HCT116 (cell line): Measurements from ENCODE around the gene WDR76. TPM values are rescaled to one million over a fixed set of nuclear protein-coding genes. Genes with fewer than 3 reads are reported as not detected.

Source experiments
- ATAC-seq: fragments of 200-7000 bp; cut with Tn5 transposase; 2 replicates; pipeline ENCODE4 v1.9.1; 2020; ENCODE audit warnings: mild to moderate bottlenecking, moderate library complexity
- BruUV-seq: library from RNA; stranded (reverse); fragments of 400-500 nt; replicated peaks from 2 replicates; lab custom pipeline; 2021; lab: Mats Ljungman, UMichigan
- CTCF ChIA-PET: fragments of 300-600 bp; sonication (Branson Sonifier 250); formaldehyde crosslinking; loops from one replicate; lab custom pipeline; 2021; ENCODE audit warnings: antibody characterized with exemption; lab: Charles Lee
- POLR2A ChIA-PET: fragments of 300-600, 350-600 bp; sonication (Branson Sonifier 250); formaldehyde crosslinking; loops from one replicate; lab custom pipeline; 2021; ENCODE audit warnings: antibody characterized with exemption; lab: Charles Lee
- RAD21 ChIA-PET, 2 experiments: fragments of 300-600 bp; sonication (Branson Sonifier 250); formaldehyde crosslinking; loops; one replicate each; lab custom pipeline; 2023; ENCODE audit warnings: low total read pairs in 2 of 2; ENCODE audit not compliant: uncharacterized antibody in 2 of 2, unreplicated experiment in 2 of 2, low non-redundant PET in 1 of 2; lab: Charles Lee
- DNase-seq: peaks from one replicate; pipeline ENCODE4 v3.0.0-alpha.2; 2010; ENCODE audit warnings: low read depth, low spot score
- H2AFZ ChIP-seq: fragments of 200-600 bp; shearing (Covaris generic), sonication (generic); 2 replicates; pipeline ENCODE4 v1.6.1; 2017; ENCODE audit warnings: low read depth, mixed run types, mixed read lengths, antibody characterized with exemption, low read length; ENCODE audit not compliant: poor library complexity, severe bottlenecking
- H3K27ac ChIP-seq: 2 replicates; pipeline ENCODE4 v1.5.1; 2012; ENCODE audit warnings: low read depth, low read length
- H3K27me3 ChIP-seq: fragments of 200-600 bp; sonication (generic); 2 replicates; pipeline ENCODE4 v1.6.1; 2016; ENCODE audit warnings: mixed run types, low read length, mixed read lengths; ENCODE audit not compliant: insufficient read depth
- H3K36me3 ChIP-seq, 2 experiments: fragments of 200-500 bp in 1 of 2; fragments of 200-600 bp in 1 of 2; sonication (Bioruptor generic) in 1 of 2; sonication (generic) in 1 of 2; 2 replicates each; pipeline versions ENCODE4 v1.5.1 to v1.6.1; 2014 to 2016; ENCODE audit warnings: low read length in 2 of 2, inconsistent platforms in 1 of 2, mixed read lengths in 1 of 2, mixed run types in 1 of 2; ENCODE audit not compliant: insufficient read depth in 2 of 2, control insufficient read depth in 1 of 2
- H3K4me1 ChIP-seq, 2 experiments: fragments of 200-600 bp in 1 of 2; sonication (generic) in 1 of 2; 2 replicates each; pipeline versions ENCODE4 v1.5.1 to v1.6.1; 2012 to 2017; ENCODE audit warnings: low read length in 2 of 2, inconsistent platforms in 1 of 2, mild to moderate bottlenecking in 1 of 2, mixed read lengths in 1 of 2, mixed run types in 1 of 2, moderate library complexity in 1 of 2; ENCODE audit not compliant: insufficient read depth in 2 of 2, control insufficient read depth in 1 of 2
- H3K4me2 ChIP-seq: fragments of 200-600 bp; sonication (generic); 2 replicates; pipeline ENCODE4 v1.6.1; 2017; ENCODE audit warnings: mixed run types, low read length, mixed read lengths
- H3K4me3 ChIP-seq, 2 experiments: fragments of 200-600 bp in 1 of 2; sonication (generic) in 1 of 2; replicated peaks in 1 of 2; 2 replicates each; pipeline ENCODE4 v1.5.1; 2011 to 2016; ENCODE audit warnings: low read length in 2 of 2, control low read depth in 1 of 2, low read depth in 1 of 2, mild to moderate bottlenecking in 1 of 2, mixed read lengths in 1 of 2, mixed run types in 1 of 2
- H3K79me2 ChIP-seq: fragments of 200-600 bp; sonication (generic); 2 replicates; pipeline ENCODE4 v1.6.1; 2017; ENCODE audit warnings: mild to moderate bottlenecking, mixed run types, low read length, moderate library complexity, mixed read lengths; ENCODE audit not compliant: insufficient read depth
- H3K9ac ChIP-seq: fragments of 200-600 bp; sonication (generic); 2 replicates; pipeline ENCODE4 v1.6.1; 2016; ENCODE audit warnings: low read length, mixed read lengths
- H3K9me2 ChIP-seq: fragments of 200-600 bp; sonication (generic), shearing (Covaris generic); 2 replicates; pipeline ENCODE4 v1.6.1; 2017; ENCODE audit warnings: mixed run types, mild to moderate bottlenecking, moderate library complexity; ENCODE audit not compliant: insufficient read depth
- H3K9me3 ChIP-seq, 2 experiments: fragments of 200-500 bp in 1 of 2; fragments of 200-600 bp in 1 of 2; sonication (Bioruptor generic) in 1 of 2; sonication (generic) in 1 of 2; 2 replicates each; pipeline ENCODE4 v1.6.1; 2014 to 2017; ENCODE audit warnings: low read length in 2 of 2, mixed read lengths in 2 of 2, inconsistent platforms in 1 of 2, low read depth in 1 of 2, mild to moderate bottlenecking in 1 of 2, mixed run types in 1 of 2, moderate library complexity in 1 of 2; ENCODE audit not compliant: control insufficient read depth in 1 of 2, insufficient read depth in 1 of 2
- H4K20me1 ChIP-seq: fragments of 200-600 bp; sonication (generic), shearing (Covaris generic); 2 replicates; pipeline ENCODE4 v1.6.1; 2017; ENCODE audit warnings: mixed run types, mild to moderate bottlenecking, moderate library complexity; ENCODE audit not compliant: insufficient read depth
- CBX3 ChIP-seq: IDR thresholded peaks from 2 replicates; pipeline ENCODE4 v1.6.1; 2012; ENCODE audit warnings: low read depth
- CEBPB ChIP-seq: IDR thresholded peaks from 2 replicates; pipeline ENCODE4 v1.6.1; 2012; ENCODE audit warnings: low read depth
- EGR1 ChIP-seq: IDR thresholded peaks from 2 replicates; pipeline ENCODE4 v1.6.1; 2012; ENCODE audit warnings: low read depth
- ELF1 ChIP-seq: IDR thresholded peaks from 2 replicates; pipeline ENCODE4 v1.6.1; 2012; ENCODE audit warnings: low read depth, borderline replicate concordance
- EZH2 ChIP-seq: fragments of 200-600 bp; sonication (generic); IDR thresholded peaks from 2 replicates; pipeline ENCODE4 v1.6.1; 2017; ENCODE audit warnings: antibody characterized with exemption, mixed run types
- EZH2phosphoT487 ChIP-seq: fragments of 200-600 bp; IDR thresholded peaks from 2 replicates; pipeline ENCODE4 v1.6.1; 2018; ENCODE audit warnings: antibody characterized with exemption, borderline replicate concordance
- FOSL1 ChIP-seq: IDR thresholded peaks from 2 replicates; pipeline ENCODE4 v1.6.1; 2012; ENCODE audit warnings: low read depth
- JUND ChIP-seq: IDR thresholded peaks from 2 replicates; pipeline ENCODE4 v1.6.1; 2012
- POLR2AphosphoS5 ChIP-seq: IDR thresholded peaks from 2 replicates; pipeline ENCODE4 v1.6.1; 2011; ENCODE audit warnings: mild to moderate bottlenecking, low read depth, low read length, moderate library complexity
- SIN3A ChIP-seq: IDR thresholded peaks from 2 replicates; pipeline ENCODE4 v1.6.1; 2012; ENCODE audit warnings: low read depth
- SP1 ChIP-seq: IDR thresholded peaks from 2 replicates; pipeline ENCODE4 v1.6.1; 2012; ENCODE audit warnings: low read depth
- SRF ChIP-seq: IDR thresholded peaks from 2 replicates; pipeline ENCODE4 v1.6.1; 2012; ENCODE audit warnings: low read depth
- TCF7L2 ChIP-seq: IDR thresholded peaks from 2 replicates; pipeline ENCODE4 v1.7.0; 2011; ENCODE audit warnings: borderline replicate concordance, inconsistent platforms; ENCODE audit not compliant: insufficient read depth, insufficient read length; ENCODE audit errors: extremely low read depth
- YY1 ChIP-seq: IDR thresholded peaks from 2 replicates; pipeline ENCODE4 v1.6.1; 2011; ENCODE audit warnings: low read length, low read depth, moderate library complexity, mild to moderate bottlenecking; ENCODE audit not compliant: insufficient replicate concordance; ENCODE audit errors: extremely low read depth
- ZFX ChIP-seq: fragments of 450-650 bp; IDR thresholded peaks from 2 replicates; pipeline ENCODE4 v1.6.1; 2017
- ZNF274 ChIP-seq: fragments of 200-500 bp; sonication (Bioruptor generic); IDR thresholded peaks from 2 replicates; pipeline ENCODE4 v1.6.1; 2014; ENCODE audit warnings: mild to moderate bottlenecking, low read depth, low read length, inconsistent platforms
- intact Hi-C: fragments of 100-400 bp; cut with micrococcal nuclease; formaldehyde crosslinking; loops from 2 replicates; pipeline ENCODE4 v1.10.0; 2022
- total RNA-seq: library from RNA; stranded (reverse); gene quantifications from one replicate; pipeline ENCODE4 v1.2.1, GENCODE V29; 2021; ENCODE audit not compliant: unreplicated experiment
- TF ChIP-seq, protein P1 (sequence below): IDR thresholded peaks from 2 replicates; pipeline ENCODE4 v1.6.1; 2012
- TF ChIP-seq, protein P2 (sequence below): IDR thresholded peaks from 2 replicates; pipeline ENCODE4 v1.6.1; 2012
- TF ChIP-seq, protein P3 (sequence below): IDR thresholded peaks from 2 replicates; pipeline ENCODE4 v1.6.1; 2012; ENCODE audit warnings: low read depth

WDR76 gene
- total RNA-seq, 1 experiment from 2014 or later: 33.0 TPM

DNA sequence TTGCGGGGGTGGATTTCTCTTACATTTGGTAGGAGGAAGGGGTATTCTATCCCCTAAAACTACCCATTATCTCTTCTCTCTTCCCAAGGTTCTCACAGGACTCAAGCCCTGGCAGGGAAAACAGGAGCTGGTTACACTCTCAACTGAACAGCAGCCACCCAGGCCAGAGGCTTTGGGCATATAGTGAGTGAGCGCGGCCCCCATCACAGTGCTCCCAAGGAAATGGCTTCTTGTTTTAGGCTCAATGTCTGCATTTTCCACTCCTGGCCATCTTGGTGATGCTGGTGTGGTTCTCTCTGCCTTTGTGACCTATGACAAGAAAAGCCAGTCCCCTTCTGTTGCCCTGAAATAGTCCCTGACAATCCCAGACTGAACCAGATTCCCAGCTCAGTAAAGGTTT, 50.1 kb downstream of the WDR76 start:
- RAD21 ChIA-PET: no interaction called here
- Histone ChIP-seq H3K79me2 (no peaks in the 10 kb centered on the region), H3K4me2 (no peak overlapping the region), H4K20me1 (peaks cover 3% of the 10 kb centered on the region; the same call in 1 of the 2 replicates), H3K9me2 (no peaks in the 10 kb centered on the region), H3K27me3 (no peaks in the 10 kb centered on the region), H3K27ac (no peak overlapping the region), H3K36me3 (peaks cover 9 to 12% of the 10 kb centered on the region in 2 experiments; a peak in 3 of 4 replicates), H3K9me3 (no peaks in the 10 kb centered on the region), H3K9ac (no peak overlapping the region), H3K4me1 (no peaks in the 10 kb centered on the region), H3K4me3 (no peak overlapping the region), H2AFZ (no peak overlapping the region)
- CTCF ChIA-PET: interaction anchor here (1.1 kb wide), 1 partner anchor 8 kb away, joined by 3 read pairs; no protein-coding TSS in a partner anchor
- no TSS peak for BruUV-seq
- DNase-seq (no peak), ATAC-seq (no peak)
- intact Hi-C loops: loop anchor here (10.0 kb wide), 2 partner anchors 628 to 678 kb away; no protein-coding TSS in a partner anchor
- no peak for TF ChIP-seq EGR1
- TF ChIP-seq, protein P1, sequence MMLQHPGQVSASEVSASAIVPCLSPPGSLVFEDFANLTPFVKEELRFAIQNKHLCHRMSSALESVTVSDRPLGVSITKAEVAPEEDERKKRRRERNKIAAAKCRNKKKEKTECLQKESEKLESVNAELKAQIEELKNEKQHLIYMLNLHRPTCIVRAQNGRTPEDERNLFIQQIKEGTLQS: no peak
- TF ChIP-seq EZH2phosphoT487: no peak
- TF ChIP-seq CBX3: no peak
- no peak for TF ChIP-seq YY1
- no peak for TF ChIP-seq EZH2
- TF ChIP-seq JUND: no peak
- TF ChIP-seq FOSL1: no peak
- TF ChIP-seq TCF7L2: no peak
- no peak for TF ChIP-seq POLR2AphosphoS5
- TF ChIP-seq SRF: no peak
- POLR2A ChIA-PET: no interaction called here

DNA sequence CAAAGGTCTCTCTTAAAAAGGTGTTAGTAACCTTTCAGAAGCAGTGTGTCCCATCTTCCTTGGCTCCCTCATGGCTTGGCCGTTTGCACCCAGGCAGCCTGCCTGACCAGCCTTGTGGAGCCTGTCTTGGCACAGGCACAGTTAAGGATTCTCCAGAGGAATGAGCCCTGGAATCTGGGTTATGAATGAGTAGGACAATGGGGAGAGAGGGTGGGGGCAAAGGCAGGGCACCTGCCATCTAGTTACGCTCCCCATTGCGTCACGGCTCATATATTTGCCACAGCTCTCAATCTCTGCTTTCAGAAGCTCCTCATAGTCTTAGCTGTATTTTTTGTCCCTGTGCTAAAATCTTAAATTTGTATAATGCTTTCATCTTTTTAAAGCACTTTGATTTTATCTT, 50.6 kb downstream of the WDR76 start:
- H3K4me1 ChIP-seq: no peaks in the 10 kb centered on the region
- TF ChIP-seq ELF1: no peak
- no peak for TF ChIP-seq CEBPB
- TF ChIP-seq, protein P1: no peak
- no peak for TF ChIP-seq TCF7L2
- TF ChIP-seq, protein P2, sequence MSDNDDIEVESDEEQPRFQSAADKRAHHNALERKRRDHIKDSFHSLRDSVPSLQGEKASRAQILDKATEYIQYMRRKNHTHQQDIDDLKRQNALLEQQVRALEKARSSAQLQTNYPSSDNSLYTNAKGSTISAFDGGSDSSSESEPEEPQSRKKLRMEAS: no peak
- no peak for TF ChIP-seq SIN3A
- no peak for TF ChIP-seq EZH2phosphoT487
- TF ChIP-seq FOSL1: no peak
- no peak for TF ChIP-seq ZFX
- TF ChIP-seq, protein P3, sequence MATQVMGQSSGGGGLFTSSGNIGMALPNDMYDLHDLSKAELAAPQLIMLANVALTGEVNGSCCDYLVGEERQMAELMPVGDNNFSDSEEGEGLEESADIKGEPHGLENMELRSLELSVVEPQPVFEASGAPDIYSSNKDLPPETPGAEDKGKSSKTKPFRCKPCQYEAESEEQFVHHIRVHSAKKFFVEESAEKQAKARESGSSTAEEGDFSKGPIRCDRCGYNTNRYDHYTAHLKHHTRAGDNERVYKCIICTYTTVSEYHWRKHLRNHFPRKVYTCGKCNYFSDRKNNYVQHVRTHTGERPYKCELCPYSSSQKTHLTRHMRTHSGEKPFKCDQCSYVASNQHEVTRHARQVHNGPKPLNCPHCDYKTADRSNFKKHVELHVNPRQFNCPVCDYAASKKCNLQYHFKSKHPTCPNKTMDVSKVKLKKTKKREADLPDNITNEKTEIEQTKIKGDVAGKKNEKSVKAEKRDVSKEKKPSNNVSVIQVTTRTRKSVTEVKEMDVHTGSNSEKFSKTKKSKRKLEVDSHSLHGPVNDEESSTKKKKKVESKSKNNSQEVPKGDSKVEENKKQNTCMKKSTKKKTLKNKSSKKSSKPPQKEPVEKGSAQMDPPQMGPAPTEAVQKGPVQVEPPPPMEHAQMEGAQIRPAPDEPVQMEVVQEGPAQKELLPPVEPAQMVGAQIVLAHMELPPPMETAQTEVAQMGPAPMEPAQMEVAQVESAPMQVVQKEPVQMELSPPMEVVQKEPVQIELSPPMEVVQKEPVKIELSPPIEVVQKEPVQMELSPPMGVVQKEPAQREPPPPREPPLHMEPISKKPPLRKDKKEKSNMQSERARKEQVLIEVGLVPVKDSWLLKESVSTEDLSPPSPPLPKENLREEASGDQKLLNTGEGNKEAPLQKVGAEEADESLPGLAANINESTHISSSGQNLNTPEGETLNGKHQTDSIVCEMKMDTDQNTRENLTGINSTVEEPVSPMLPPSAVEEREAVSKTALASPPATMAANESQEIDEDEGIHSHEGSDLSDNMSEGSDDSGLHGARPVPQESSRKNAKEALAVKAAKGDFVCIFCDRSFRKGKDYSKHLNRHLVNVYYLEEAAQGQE: no peak
- no peak for TF ChIP-seq SP1
- no peak for TF ChIP-seq EZH2
- TF ChIP-seq CBX3: no peak
- TF ChIP-seq ZNF274: no peak
- BruUV-seq: no TSS peak
- H3K9me2 ChIP-seq: no peaks in the 10 kb centered on the region
- CTCF ChIA-PET: no interaction called here
- H3K4me2 ChIP-seq: no peak overlapping the region
- no peak overlapping the region for H2AFZ ChIP-seq
- peaks cover 8 to 12% of the 10 kb centered on the region in 2 experiments; a peak in 3 of 4 replicates for H3K36me3 ChIP-seq
- no peaks in the 10 kb centered on the region for H3K79me2 ChIP-seq
- ATAC-seq (no peak), DNase-seq (no peak)
- intact Hi-C loops: loop anchor here (10.0 kb wide), 2 partner anchors 627 to 677 kb away; no protein-coding TSS in a partner anchor
- no peak overlapping the region for H3K9ac ChIP-seq
- POLR2A ChIA-PET: no interaction called here
- no peaks in the 10 kb centered on the region for H3K9me3 ChIP-seq
- RAD21 ChIA-PET: no interaction called here
- H3K27me3 ChIP-seq: no peaks in the 10 kb centered on the region
- H4K20me1 ChIP-seq: peaks cover 3% of the 10 kb centered on the region; the same call in 1 of the 2 replicates
- H3K4me3 ChIP-seq: no peak overlapping the region
- H3K27ac ChIP-seq: no peak overlapping the region
